OCI-LY7 (cell line): ENCODE data around the gene AEN. TPM values are rescaled to one million over a fixed set of nuclear protein-coding genes. Genes with fewer than 3 reads are reported as not detected.

Experiments
- BruUV-seq: library from RNA; stranded (reverse); fragments of 400-500 nt; replicated peaks from 2 replicates; lab custom pipeline; 2021; lab: Mats Ljungman, UMichigan
- CTCF ChIA-PET: fragments of 300-600 bp; sonication (Branson Sonifier 250); formaldehyde crosslinking; loops from one replicate; lab custom pipeline; 2022; ENCODE audit warnings: antibody characterized with exemption; ENCODE audit not compliant: unreplicated experiment; lab: Charles Lee
- POLR2A ChIA-PET: fragments of 300-600 bp; sonication (Branson Sonifier 250); formaldehyde crosslinking; loops from one replicate; lab custom pipeline; 2022; ENCODE audit warnings: antibody characterized with exemption; lab: Charles Lee
- DNase-seq: peaks from one replicate; pipeline ENCODE4 v3.0.0-alpha.2; 2015; ENCODE audit warnings: low spot score
- H2AFZ ChIP-seq: fragments of 200-600 bp; sonication (generic), shearing (Covaris generic); 2 replicates; pipeline ENCODE4 v1.6.1; 2014; ENCODE audit warnings: mild to moderate bottlenecking, antibody characterized with exemption, low read length, moderate library complexity
- H3K27ac ChIP-seq: fragments of 200-600 bp; sonication (generic); 2 replicates; pipeline ENCODE4 v1.5.1; 2014; ENCODE audit warnings: mixed run types, low read depth, mild to moderate bottlenecking, moderate library complexity, low read length, inconsistent platforms; ENCODE audit not compliant: poor library complexity, severe bottlenecking
- H3K36me3 ChIP-seq: fragments of 200-600 bp; sonication (generic); 2 replicates; pipeline ENCODE4 v1.6.1; 2014; ENCODE audit warnings: mild to moderate bottlenecking, antibody characterized with exemption, low read length, moderate library complexity, mixed read lengths; ENCODE audit not compliant: insufficient read depth
- H3K4me1 ChIP-seq: fragments of 200-600 bp; sonication (generic); 2 replicates; pipeline ENCODE4 v1.5.1; 2014; ENCODE audit warnings: mild to moderate bottlenecking, low read length; ENCODE audit not compliant: insufficient read depth, poor library complexity, severe bottlenecking
- H3K4me2 ChIP-seq: fragments of 200-600 bp; sonication (generic); 2 replicates; pipeline ENCODE4 v1.6.1; 2014; ENCODE audit warnings: mild to moderate bottlenecking, low read length
- H3K4me3 ChIP-seq: fragments of 200-600 bp; sonication (generic); 2 replicates; pipeline ENCODE4 v1.5.1; 2014; ENCODE audit warnings: mild to moderate bottlenecking, low read depth, low read length; ENCODE audit not compliant: poor library complexity, severe bottlenecking
- H3K79me2 ChIP-seq: fragments of 200-600 bp; sonication (generic); 2 replicates; pipeline ENCODE4 v1.6.1; 2016; ENCODE audit warnings: low read depth, mild to moderate bottlenecking, low read length, moderate library complexity, mixed read lengths; ENCODE audit not compliant: insufficient read depth
- H3K9me2 ChIP-seq: fragments of 200-600 bp; sonication (generic); 2 replicates; pipeline ENCODE4 v1.6.1; 2016; ENCODE audit warnings: mild to moderate bottlenecking, low read length, mixed read lengths; ENCODE audit not compliant: insufficient read depth
- H3K9me3 ChIP-seq: fragments of 200-600 bp; sonication (generic); 2 replicates; pipeline ENCODE4 v1.6.1; 2014; ENCODE audit warnings: mild to moderate bottlenecking, mixed run types, low read length, mixed read lengths
- H4K20me1 ChIP-seq: fragments of 200-600 bp; sonication (generic); 2 replicates; pipeline ENCODE4 v1.6.1; 2014; ENCODE audit warnings: mild to moderate bottlenecking, antibody characterized with exemption, low read length, moderate library complexity, mixed read lengths; ENCODE audit not compliant: insufficient read depth
- CTCF ChIP-seq: fragments of 200-600 bp; sonication (generic); conservative IDR thresholded peaks from 2 replicates; pipeline ENCODE4 v1.5.1; 2014; ENCODE audit warnings: mild to moderate bottlenecking, antibody characterized with exemption, low read length, moderate library complexity, mixed read lengths
- EZH2phosphoT487 ChIP-seq: fragments of 200-600 bp; sonication (generic); IDR thresholded peaks from 2 replicates; pipeline ENCODE4 v1.6.1; 2018; ENCODE audit warnings: low read depth, borderline replicate concordance, mild to moderate bottlenecking, mixed run types, antibody characterized with exemption, low read length, moderate library complexity, mixed read lengths
- intact Hi-C: fragments of 100-400 bp; cut with micrococcal nuclease; formaldehyde crosslinking; loops from one replicate; pipeline ENCODE4 v1.10.0; 2022; ENCODE audit not compliant: unreplicated experiment
- total RNA-seq, 2 experiments: library from RNA; depleted of rRNA in 1 of 2; stranded (reverse); fragments of >200 nt in 1 of 2; shearing (Covaris generic) in 1 of 2; gene quantifications; 2 replicates each; pipeline ENCODE4 v1.2.3, GENCODE V29; 2014 to 2022

The AEN gene
- total RNA-seq, 2 experiments from 2014 or later, result 43.1 to 66.6 TPM

- Histone ChIP-seq H3K36me3 (no peaks in the 10 kb centered on the region), H2AFZ (no peak overlapping the region), H3K27ac (no peak overlapping the region), H3K79me2 (no peaks in the 10 kb centered on the region), H4K20me1 (no peaks in the 10 kb centered on the region), H3K4me2 (no peak overlapping the region), H3K4me3 (no peak overlapping the region), H3K9me2 (no peaks in the 10 kb centered on the region), H3K4me1 (peaks cover 22% of the 10 kb centered on the region), H3K9me3 (no peaks in the 10 kb centered on the region)
- BruUV-seq, result no TSS peak
- TF ChIP-seq EZH2phosphoT487, result no peak
- no peak for TF ChIP-seq CTCF
- intact Hi-C loops, result no loop called here
- DNase-seq, result no peak
- POLR2A ChIA-PET, result no interaction called here
- CTCF ChIA-PET, result no interaction called here
These were observed 8.8 kb upstream of the AEN start for GRCh38 chr15:88612186-88612796.

GRCh38 chr15:88613074-88613944 lies 7.8 kb upstream of the AEN start:
- CTCF ChIA-PET, result no interaction called here
- intact Hi-C loops, result no loop called here
- POLR2A ChIA-PET, result no interaction called here

More at GRCh38 chr15:88613074-88613944, 7.8 kb upstream of the AEN start:
- H3K4me2 ChIP-seq, result no peak overlapping the region
- H3K4me1 ChIP-seq, result peaks cover 22% of the 10 kb centered on the region
- BruUV-seq, result no TSS peak
- H2AFZ ChIP-seq, result no peak overlapping the region
- H3K36me3 ChIP-seq, result no peaks in the 10 kb centered on the region
- DNase-seq, result no peak
- H3K79me2 ChIP-seq, result no peaks in the 10 kb centered on the region
- no peak overlapping the region for H3K27ac ChIP-seq
- no peaks in the 10 kb centered on the region for H3K9me3 ChIP-seq
- no peaks in the 10 kb centered on the region for H3K9me2 ChIP-seq
- no peak overlapping the region for H3K4me3 ChIP-seq
- no peaks in the 10 kb centered on the region for H4K20me1 ChIP-seq
- TF ChIP-seq EZH2phosphoT487, result no peak
- TF ChIP-seq CTCF, result no peak
